Measurements from ENCODE around the gene CENPM. TPM values are rescaled to one million over a fixed set of nuclear protein-coding genes. Genes with fewer than 3 reads are reported as not detected.

Gene CENPM
- total RNA-seq, 1 donor from 2014 or later: 3.3 TPM

DNA sequence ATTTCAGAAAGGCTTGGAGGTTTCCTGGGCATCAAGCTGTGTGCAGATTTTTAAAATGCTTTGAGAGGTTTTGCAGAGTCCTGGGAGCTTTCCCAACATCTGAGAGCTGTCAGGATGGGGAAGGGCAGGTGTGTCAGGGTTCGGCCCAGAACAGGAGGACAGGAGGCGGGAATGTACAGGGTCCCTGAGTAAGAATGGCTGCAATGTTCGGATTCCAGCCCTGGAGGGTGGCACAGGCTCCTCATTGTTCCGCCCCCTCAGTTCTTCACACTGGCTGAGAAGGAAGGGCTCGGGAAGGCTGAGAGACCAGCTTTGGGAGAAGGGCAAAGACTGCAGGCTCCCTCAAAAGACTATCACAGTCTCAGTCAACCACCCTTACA is 17.1 kb upstream of the CENPM start:
- Mint-ChIP-seq H3K27ac (ENCODE audit: unreplicated experiment) (no peak overlapping the region), H3K4me1 (ENCODE audit: low read depth) (peaks cover 9% of the 10 kb centered on the region), H3K27me3 (ENCODE audit: low read depth) (no peaks in the 10 kb centered on the region), H3K9me3 (ENCODE audit: low read depth) (no peaks in the 10 kb centered on the region), H3K4me3 (ENCODE audit: unreplicated experiment) (no peak overlapping the region), H3K36me3 (ENCODE audit: low read depth) (no peaks in the 10 kb centered on the region)
- TF ChIP-seq, protein P1, sequence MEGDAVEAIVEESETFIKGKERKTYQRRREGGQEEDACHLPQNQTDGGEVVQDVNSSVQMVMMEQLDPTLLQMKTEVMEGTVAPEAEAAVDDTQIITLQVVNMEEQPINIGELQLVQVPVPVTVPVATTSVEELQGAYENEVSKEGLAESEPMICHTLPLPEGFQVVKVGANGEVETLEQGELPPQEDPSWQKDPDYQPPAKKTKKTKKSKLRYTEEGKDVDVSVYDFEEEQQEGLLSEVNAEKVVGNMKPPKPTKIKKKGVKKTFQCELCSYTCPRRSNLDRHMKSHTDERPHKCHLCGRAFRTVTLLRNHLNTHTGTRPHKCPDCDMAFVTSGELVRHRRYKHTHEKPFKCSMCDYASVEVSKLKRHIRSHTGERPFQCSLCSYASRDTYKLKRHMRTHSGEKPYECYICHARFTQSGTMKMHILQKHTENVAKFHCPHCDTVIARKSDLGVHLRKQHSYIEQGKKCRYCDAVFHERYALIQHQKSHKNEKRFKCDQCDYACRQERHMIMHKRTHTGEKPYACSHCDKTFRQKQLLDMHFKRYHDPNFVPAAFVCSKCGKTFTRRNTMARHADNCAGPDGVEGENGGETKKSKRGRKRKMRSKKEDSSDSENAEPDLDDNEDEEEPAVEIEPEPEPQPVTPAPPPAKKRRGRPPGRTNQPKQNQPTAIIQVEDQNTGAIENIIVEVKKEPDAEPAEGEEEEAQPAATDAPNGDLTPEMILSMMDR (IDR thresholded peaks at IDR 0.05): no peak
- no peak for DNase-seq (ENCODE audit: low spot score)

DNA sequence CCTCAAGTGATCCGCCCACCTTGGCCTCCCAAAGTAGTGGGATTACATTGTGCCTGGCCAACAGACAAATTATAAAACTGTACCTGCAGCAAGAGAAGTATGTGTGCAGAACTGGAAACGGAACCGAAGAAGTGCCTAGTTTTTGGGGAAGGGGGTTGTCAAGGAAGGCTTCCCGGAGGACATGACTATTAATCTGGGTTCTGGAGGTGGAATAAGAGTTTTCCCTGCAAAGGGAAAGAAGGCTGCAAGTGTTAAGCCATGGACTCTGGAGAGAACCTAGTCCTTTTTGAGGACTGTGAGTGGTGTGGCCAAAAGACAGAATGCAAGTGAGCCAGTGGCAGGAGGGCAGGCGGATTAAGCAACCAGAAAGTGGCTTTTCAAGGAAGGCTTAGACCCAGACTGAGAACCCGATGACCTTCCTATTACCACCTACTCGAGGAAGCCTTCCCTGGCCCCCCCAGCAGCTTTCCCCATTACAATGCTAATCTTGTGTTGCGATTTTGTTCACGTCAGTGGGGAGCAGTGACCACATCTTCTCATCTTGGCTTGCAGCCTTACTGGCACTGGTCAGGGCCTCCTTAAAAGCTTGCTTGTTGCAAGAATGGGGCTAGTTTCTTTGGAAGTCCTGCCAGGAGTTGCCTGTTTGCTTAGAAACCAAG is 16.6 kb upstream of the CENPM start:
- Mint-ChIP-seq H3K36me3 (ENCODE audit: low read depth) (no peaks in the 10 kb centered on the region), H3K4me1 (ENCODE audit: low read depth) (peaks cover 9% of the 10 kb centered on the region), H3K27ac (ENCODE audit: unreplicated experiment) (no peak overlapping the region), H3K9me3 (ENCODE audit: low read depth) (no peaks in the 10 kb centered on the region), H3K27me3 (ENCODE audit: low read depth) (no peaks in the 10 kb centered on the region), H3K4me3 (ENCODE audit: unreplicated experiment) (no peak overlapping the region)
- TF ChIP-seq, protein P1 (IDR thresholded peaks at IDR 0.05): no peak
- DNase-seq (ENCODE audit: low spot score): no peak

DNA sequence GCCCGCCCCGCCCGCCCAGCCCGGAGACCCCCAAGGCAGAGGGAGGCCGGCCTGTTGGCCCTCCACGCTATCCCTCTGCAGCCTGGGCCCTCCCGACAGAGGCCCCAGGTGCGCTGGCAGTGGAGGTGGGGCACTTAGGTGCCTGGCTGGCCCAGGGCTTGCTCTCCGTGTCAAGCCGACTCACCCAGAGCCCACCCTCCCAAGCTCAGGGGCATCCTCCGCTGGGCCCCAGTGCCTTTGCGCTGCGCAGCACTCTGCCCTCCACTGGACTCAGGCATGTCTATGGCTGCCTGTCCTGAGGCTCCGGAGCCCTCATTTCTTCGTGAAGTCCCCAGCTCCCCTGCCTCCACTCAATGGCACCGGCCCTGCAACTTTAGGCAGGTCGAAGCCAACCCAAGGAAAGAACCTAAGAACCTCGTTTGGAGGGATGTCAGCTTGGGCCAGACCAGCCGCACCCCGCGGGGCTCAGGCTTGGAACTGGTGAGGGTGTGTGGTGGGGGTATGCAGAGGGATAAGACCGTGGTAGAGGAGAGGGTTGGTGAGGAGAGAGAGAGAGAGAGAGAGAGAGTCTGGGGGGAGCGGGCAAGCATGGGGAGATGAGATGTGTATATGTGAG is 11.1 kb upstream of the CENPM start:
- Mint-ChIP-seq H3K36me3 (ENCODE audit: low read depth) (no peaks in the 10 kb centered on the region), H3K4me3 (ENCODE audit: unreplicated experiment) (no peak overlapping the region), H3K9me3 (ENCODE audit: low read depth) (no peaks in the 10 kb centered on the region), H3K4me1 (ENCODE audit: low read depth) (peaks cover 12% of the 10 kb centered on the region), H3K27me3 (ENCODE audit: low read depth) (no peaks in the 10 kb centered on the region), H3K27ac (ENCODE audit: unreplicated experiment) (no peak overlapping the region)
- no peak for DNase-seq (ENCODE audit: low spot score)
- TF ChIP-seq, protein P1 (IDR thresholded peaks at IDR 0.05): peak; percentile 63

DNA sequence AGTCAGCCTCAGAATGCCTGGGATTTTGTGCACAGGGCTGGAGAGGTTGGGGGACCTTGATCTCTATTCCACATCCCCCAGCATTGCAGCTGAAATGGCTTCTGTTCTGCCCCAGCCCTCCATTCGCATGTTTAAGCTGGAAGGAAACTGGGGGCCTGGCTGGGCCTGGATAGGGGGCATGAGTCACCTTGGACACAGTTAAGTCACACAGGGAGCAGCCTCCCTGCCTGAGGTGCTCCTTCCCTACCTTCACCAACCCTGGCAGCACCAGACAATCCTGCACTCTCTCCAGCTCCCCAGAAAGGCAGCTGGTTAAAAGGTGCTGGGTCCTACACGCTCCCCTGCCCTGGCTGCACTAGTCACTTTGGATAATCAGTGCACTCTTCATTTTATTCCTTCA is 5.8 kb upstream of the CENPM start:
- TF ChIP-seq, protein P1 (IDR thresholded peaks at IDR 0.05): no peak
- H3K9me3 Mint-ChIP-seq (ENCODE audit: low read depth): no peaks in the 10 kb centered on the region
- H3K27me3 Mint-ChIP-seq (ENCODE audit: low read depth): no peaks in the 10 kb centered on the region
- H3K36me3 Mint-ChIP-seq (ENCODE audit: low read depth): no peaks in the 10 kb centered on the region
- no peak for DNase-seq (ENCODE audit: low spot score)
- H3K4me1 Mint-ChIP-seq (ENCODE audit: low read depth): peaks cover 3% of the 10 kb centered on the region
- H3K27ac Mint-ChIP-seq (ENCODE audit: unreplicated experiment): no peak overlapping the region
- H3K4me3 Mint-ChIP-seq (ENCODE audit: unreplicated experiment): no peak overlapping the region

DNA sequence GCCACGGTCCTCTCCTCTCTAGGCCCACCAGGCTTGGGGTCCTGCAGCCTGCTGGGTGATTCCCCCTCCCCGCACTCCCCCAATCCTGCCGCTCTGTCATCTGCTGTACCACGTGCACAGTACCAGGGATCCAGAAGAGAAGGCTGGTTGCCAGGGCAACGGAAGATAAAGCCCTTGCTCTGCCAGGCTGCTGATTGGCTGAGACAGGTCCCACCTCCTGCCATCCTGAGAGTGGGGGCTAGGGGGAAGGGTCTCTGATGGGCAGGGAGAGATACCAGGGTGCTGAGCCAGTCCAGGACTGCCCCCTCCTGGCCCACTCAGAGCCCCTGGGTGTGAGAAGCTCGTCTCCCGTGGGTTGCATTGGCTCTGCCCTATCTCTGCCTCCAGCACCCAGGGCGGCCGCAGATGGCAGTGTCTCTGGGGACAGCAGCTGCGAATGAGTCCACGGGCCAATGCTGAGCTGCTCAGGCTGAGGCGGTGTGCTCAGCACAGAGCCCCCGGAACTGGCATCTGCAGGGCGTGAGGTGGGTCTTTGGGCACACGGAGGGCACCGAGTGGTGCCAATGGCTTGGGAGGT is 5.0 kb upstream of the CENPM start, which contains the start of gene SMIM45:
Gene SMIM45, plus strand, starts transcription at position 253 of the 577 bp plus-strand sequence.
- no peak within 1 kb of the TSS for H3K4me3 Mint-ChIP-seq (ENCODE audit: unreplicated experiment)
- no peaks in the 10 kb centered on the region for H3K27me3 Mint-ChIP-seq (ENCODE audit: low read depth)
- H3K4me1 Mint-ChIP-seq (ENCODE audit: low read depth): no peaks in the 10 kb centered on the region
- no peaks in the 10 kb centered on the region for H3K36me3 Mint-ChIP-seq (ENCODE audit: low read depth)
- no peak for DNase-seq (ENCODE audit: low spot score)
- TF ChIP-seq, protein P1 (IDR thresholded peaks at IDR 0.05): no peak
- H3K9me3 Mint-ChIP-seq (ENCODE audit: low read depth): no peaks in the 10 kb centered on the region
- H3K27ac Mint-ChIP-seq (ENCODE audit: unreplicated experiment): no peak within 1 kb of the TSS
